ENCODE data around the gene COPE. TPM values are rescaled to one million over a fixed set of nuclear protein-coding genes. Genes with fewer than 3 reads are reported as not detected.

Gene COPE
- polyA plus RNA-seq, 1 experiment: 309 TPM

- TF ChIP-seq, protein P1, sequence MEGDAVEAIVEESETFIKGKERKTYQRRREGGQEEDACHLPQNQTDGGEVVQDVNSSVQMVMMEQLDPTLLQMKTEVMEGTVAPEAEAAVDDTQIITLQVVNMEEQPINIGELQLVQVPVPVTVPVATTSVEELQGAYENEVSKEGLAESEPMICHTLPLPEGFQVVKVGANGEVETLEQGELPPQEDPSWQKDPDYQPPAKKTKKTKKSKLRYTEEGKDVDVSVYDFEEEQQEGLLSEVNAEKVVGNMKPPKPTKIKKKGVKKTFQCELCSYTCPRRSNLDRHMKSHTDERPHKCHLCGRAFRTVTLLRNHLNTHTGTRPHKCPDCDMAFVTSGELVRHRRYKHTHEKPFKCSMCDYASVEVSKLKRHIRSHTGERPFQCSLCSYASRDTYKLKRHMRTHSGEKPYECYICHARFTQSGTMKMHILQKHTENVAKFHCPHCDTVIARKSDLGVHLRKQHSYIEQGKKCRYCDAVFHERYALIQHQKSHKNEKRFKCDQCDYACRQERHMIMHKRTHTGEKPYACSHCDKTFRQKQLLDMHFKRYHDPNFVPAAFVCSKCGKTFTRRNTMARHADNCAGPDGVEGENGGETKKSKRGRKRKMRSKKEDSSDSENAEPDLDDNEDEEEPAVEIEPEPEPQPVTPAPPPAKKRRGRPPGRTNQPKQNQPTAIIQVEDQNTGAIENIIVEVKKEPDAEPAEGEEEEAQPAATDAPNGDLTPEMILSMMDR (IDR thresholded peaks at IDR 0.05; ENCODE audit: insufficient read depth, low read depth, low read length): no peak
- POLR2A ChIA-PET: interaction anchor here (0.6 kb wide), 1 partner anchor 11 kb away, joined by 7 read pairs; no protein-coding TSS in a partner anchor
- H3K36me3 ChIP-seq (ENCODE audit: control insufficient read depth, insufficient read depth, low read length): peaks cover 77% of the 10 kb centered on the region
Observed at GRCh38 chr19:18854982-18855381, 64.2 kb downstream of the COPE start.

DNA sequence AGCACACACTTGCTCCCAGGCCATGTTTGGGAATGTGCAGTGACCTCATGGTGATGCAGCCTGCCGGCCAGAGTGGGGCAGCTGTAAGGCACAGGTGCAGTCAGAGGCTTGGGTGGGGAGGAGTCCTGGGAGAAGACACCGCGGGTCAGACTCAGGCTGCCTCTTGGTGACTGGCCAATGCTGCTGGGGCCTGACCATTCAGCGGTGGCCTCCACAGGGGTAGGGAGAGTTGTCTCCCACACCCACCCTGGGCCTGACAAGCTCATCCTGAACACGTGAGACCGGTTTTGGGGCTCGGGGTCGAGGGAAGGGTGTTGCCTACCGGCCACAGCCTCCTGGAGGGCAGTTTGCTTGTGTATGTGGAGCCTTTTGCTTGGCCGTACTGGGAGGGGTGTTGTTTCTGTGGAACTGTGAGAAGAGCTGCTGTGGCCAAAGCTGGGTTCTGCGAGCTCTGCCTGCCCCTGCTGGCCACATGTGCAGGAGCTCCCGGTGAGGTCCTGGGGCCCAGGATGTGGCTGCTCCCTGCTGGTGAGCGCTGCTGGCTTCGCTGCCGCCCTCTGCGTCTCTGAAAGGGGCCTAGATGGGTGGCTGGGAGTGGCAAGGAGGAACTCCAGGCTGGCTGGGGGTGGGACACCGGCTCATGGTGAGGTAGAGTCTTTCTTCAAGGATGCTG is 65.3 kb downstream of the COPE start:
- POLR2A ChIA-PET: no interaction called here
- Histone ChIP-seq H3K4me3 (ENCODE audit: low read depth, low read length) (no peak overlapping the region), H3K27me3 (ENCODE audit: control insufficient read depth, insufficient read depth, low read length) (no peaks in the 10 kb centered on the region), H3K36me3 (ENCODE audit: control insufficient read depth, insufficient read depth, low read length) (peaks cover 67% of the 10 kb centered on the region)
- TF ChIP-seq, protein P1 (IDR thresholded peaks at IDR 0.05; ENCODE audit: insufficient read depth, low read depth, low read length): no peak
- CTCF ChIA-PET: interaction anchor here (1.2 to 3.6 kb wide), 2 partner anchors 12 to 403 kb away, joined by 3 to 30 read pairs; no protein-coding TSS in a partner anchor
- DNase-seq (ENCODE audit: low read depth): no peak

More at GRCh38 chr19:18854982-18855381, 64.2 kb downstream of the COPE start:
- no peak for DNase-seq (ENCODE audit: low read depth)
- no peaks in the 10 kb centered on the region for H3K27me3 ChIP-seq (ENCODE audit: control insufficient read depth, insufficient read depth, low read length)
- CTCF ChIA-PET: interaction anchor here (1.4 to 7.3 kb wide), 3 partner anchors 7 to 261 kb away, joined by 3 to 40 read pairs (median 30); no protein-coding TSS in a partner anchor
- no peak overlapping the region for H3K4me3 ChIP-seq (ENCODE audit: low read depth, low read length)

DNA sequence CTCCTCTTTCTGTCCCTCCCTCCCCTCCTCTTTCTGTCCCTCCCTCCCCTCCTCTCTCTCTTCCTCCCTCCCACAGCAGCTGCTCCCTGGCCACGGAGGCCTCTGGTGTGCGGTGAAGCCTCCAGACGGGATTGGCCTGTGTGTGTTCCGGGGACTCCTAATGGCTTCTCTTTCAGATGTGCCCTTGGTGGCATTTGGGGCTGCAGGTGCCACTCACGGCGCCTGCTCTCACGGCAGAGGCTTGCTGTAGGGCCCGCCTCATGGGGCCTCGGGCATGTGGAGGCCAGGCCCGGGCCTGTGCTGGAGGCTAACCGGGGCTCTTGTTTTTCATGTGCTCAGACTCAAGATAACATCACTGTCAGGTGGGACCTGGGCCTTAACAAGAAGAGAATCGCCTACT is 66.5 kb downstream of the COPE start:
- no peak for DNase-seq (ENCODE audit: low read depth)
- no peaks in the 10 kb centered on the region for H3K27me3 ChIP-seq (ENCODE audit: control insufficient read depth, insufficient read depth, low read length)
- H3K4me3 ChIP-seq (ENCODE audit: low read depth, low read length): no peak overlapping the region
- TF ChIP-seq, protein P1 (IDR thresholded peaks at IDR 0.05; ENCODE audit: insufficient read depth, low read depth, low read length): no peak
- H3K36me3 ChIP-seq (ENCODE audit: control insufficient read depth, insufficient read depth, low read length): peaks cover 62% of the 10 kb centered on the region
- ChIA-PET CTCF (interaction anchor here (2.9 kb wide), 1 partner anchor 14 kb away, joined by 23 read pairs; no protein-coding TSS in a partner anchor), POLR2A (no interaction called here)

DNA sequence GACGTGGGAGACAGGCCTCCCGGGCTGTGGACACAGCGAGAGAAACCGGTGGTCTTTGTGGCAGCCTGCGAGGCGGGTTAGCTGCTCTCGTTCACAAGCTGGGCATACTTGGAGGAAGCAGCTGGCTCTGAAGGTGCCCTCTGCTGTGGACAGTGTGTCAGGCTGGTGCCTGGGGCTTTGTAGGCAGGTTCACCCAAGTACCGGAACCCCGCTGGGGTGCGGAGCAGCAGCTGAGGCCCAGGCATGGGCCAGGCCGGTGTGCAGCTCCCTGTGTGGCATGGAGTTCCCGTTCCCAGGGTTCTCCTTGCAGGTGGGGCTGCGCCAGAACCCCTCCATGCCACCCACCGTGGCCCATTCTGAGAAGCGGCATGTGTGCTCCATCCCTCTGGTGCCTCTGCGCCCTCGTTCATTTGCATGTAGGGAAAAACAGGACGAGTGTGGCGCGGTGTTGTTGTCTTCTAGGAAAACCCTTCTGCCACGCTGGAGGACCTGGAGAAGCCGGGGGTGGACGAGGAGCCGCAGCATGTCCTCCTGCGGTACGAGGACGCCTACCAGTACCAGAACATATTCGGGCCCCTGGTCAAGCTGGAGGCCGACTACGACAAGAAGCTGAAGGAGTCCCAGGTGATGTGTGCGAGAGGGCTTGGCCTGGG is 67.4 kb downstream of the COPE start:
- DNase-seq (ENCODE audit: low read depth): no peak
- Histone ChIP-seq H3K27me3 (ENCODE audit: control insufficient read depth, insufficient read depth, low read length) (no peaks in the 10 kb centered on the region), H3K4me3 (ENCODE audit: low read depth, low read length) (no peak overlapping the region), H3K36me3 (ENCODE audit: control insufficient read depth, insufficient read depth, low read length) (peaks cover 54% of the 10 kb centered on the region)
- POLR2A ChIA-PET: no interaction called here
- CTCF ChIA-PET: interaction anchor here (0.6 to 2.9 kb wide), 4 partner anchors 15 to 322 kb away, joined by 3 to 23 read pairs (median 4); no protein-coding TSS in a partner anchor
- TF ChIP-seq, protein P1 (IDR thresholded peaks at IDR 0.05; ENCODE audit: insufficient read depth, low read depth, low read length): no peak

All from BJ (cell line).